ENCODE results near the gene ELP2.

The ELP2 gene

GRCh38 chr18:36185901-36186460 is 56.3 kb downstream of the ELP2 start:
- no peak for TF ChIP-seq CTCF (IDR thresholded peaks at IDR 0.05; ENCODE audit: extremely low read depth, missing control alignments)
- DNase-seq (ENCODE audit: low spot score) = no peak

GRCh38 chr18:36186461-36187192 is 56.9 kb downstream of the ELP2 start:
- TF ChIP-seq CTCF (IDR thresholded peaks at IDR 0.05; ENCODE audit: extremely low read depth, missing control alignments) = no peak
- no peak for DNase-seq (ENCODE audit: low spot score)

- no peak for TF ChIP-seq CTCF (IDR thresholded peaks at IDR 0.05; ENCODE audit: extremely low read depth, missing control alignments)
- DNase-seq (ENCODE audit: low spot score) = peak; percentile 88
Measured at GRCh38 chr18:36187193-36187825, 57.6 kb downstream of the ELP2 start, which contains the start of gene MOCOS. MOCOS (plus strand) TSS chr18:36187497; CDS start chr18:36187540, 43 bp downstream.

DNA sequence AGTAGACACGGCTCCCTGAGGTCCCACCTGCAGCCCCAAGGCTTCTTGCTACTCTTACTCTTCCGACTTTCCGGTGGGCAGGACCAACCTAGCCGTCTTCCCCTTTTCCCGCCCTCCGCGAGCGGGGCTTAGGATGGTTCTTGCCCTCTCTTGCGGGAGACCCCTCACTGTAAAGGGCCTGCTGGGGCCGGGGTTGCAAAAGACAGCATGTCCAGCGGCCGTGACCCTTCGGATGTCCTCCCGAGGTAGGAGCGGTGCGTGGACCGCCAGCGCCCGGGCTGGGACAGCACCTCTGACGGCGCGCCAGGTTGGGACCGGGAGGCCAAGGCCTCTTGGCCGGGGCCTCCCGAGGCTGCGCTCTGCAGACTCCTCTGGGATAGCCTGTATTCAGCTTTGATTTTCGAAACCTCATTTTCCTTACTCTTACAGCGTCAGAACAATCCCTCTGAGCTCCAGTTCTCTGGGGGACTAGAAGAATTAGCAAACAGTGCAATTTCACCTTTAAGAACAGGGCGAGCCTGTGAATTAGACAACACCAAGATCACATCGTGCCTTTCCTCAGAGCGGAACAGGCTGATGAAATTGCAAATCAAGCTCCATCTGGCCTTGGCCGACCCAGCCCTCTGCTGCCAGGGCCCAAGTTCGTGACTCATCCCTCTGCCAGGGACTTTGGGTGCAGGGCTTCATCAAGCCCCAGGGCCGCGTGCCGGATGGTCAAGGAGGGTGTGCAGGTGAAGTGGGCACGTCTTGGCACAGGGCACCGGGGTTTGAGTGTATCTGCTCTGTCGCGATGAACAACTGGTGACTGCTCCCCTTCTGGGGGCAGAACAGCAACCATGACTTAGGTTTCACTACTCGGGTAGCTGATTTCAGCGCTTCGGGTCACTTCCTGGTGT is 58.4 kb downstream of the ELP2 start:
- peak; percentile 35 for DNase-seq (ENCODE audit: low spot score)
- no peak for TF ChIP-seq CTCF (IDR thresholded peaks at IDR 0.05; ENCODE audit: extremely low read depth, missing control alignments)

GRCh38 chr18:36188916-36189315 is 59.2 kb downstream of the ELP2 start:
- no peak for TF ChIP-seq CTCF (IDR thresholded peaks at IDR 0.05; ENCODE audit: extremely low read depth, missing control alignments)
- peak; percentile 11 for DNase-seq (ENCODE audit: low spot score)

GRCh38 chr18:36189486-36189885 is 59.8 kb downstream of the ELP2 start:
- TF ChIP-seq CTCF (IDR thresholded peaks at IDR 0.05; ENCODE audit: extremely low read depth, missing control alignments) = no peak
- peak; percentile 4 for DNase-seq (ENCODE audit: low spot score)
